ENCODE data around the gene THOC2. TPM values are rescaled to one million over a fixed set of nuclear protein-coding genes. Genes with fewer than 3 reads are reported as not detected.

The THOC2 gene
- total RNA-seq, 1 donor from 2014 or later: 86.7 TPM

DNA sequence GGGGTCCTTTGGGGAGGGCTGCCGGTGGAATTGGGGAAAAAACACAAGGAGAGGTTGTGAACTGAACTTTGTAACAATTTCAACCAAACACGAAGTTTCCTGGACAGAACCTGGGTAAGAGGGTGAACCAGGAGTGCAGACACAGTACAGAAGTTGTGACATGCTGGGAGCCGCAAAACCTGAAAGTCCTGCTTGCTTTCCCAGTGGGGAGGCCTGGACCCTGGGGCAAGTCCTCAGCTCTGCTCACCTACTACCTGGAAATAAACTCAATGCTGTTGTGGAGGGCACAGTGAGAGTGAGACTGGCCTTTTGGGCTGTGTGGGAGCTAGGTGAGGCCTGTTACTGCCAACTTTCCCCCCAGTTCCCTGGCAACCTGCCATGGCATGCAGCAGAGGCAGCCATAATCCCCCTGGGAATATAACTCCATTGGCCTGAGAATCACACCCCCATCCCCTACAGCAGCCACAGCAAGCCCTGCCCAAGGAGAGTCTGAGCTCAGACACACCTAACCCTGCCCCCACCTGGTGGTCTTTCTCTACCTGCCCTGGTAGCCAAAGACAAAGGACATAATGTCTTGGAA, 162.8 kb downstream of the THOC2 start:
- TF ChIP-seq POLR2AphosphoS5 (IDR thresholded peaks at IDR 0.05; ENCODE audit: insufficient read depth in 1 of 2, low read depth in 1 of 2) (no peak), POLR2A (IDR thresholded peaks at IDR 0.05) (no peak), CTCF (IDR thresholded peaks at IDR 0.05) (no peak)
- no peaks in the 10 kb centered on the region for H3K4me1 ChIP-seq
- H3K27ac ChIP-seq: no peak overlapping the region
- no peak overlapping the region for H3K4me3 ChIP-seq
- no peak for DNase-seq (ENCODE audit: extremely low spot score in 2 of 2)
- intact Hi-C loops (cut with DNase I): no loop called here
- no peaks in the 10 kb centered on the region for H3K9me3 ChIP-seq
- H3K36me3 ChIP-seq: no peaks in the 10 kb centered on the region
- no peaks in the 10 kb centered on the region for H3K27me3 ChIP-seq

DNA sequence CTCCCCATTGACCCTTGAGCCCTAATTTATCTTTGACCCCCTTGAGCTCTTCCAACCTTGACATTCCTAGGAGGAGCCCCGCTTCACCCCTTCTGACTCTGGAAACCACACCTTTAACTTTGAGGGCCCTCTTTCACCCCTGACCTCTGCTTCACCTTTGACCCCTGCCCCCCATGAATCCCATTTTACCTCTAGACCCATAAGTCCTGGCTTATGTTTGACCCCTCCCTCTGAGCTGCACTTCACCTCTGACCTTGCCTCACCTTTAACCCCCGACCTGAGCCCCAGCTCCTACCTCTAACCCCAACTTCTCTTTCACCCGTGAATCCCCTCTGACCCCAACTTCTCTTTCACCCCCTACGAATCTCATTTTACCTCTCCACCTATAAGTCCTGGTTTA, 169.7 kb downstream of the THOC2 start:
- no peaks in the 10 kb centered on the region for H3K27me3 ChIP-seq
- no peaks in the 10 kb centered on the region for H3K4me1 ChIP-seq
- TF ChIP-seq CTCF (IDR thresholded peaks at IDR 0.05) (no peak), POLR2A (IDR thresholded peaks at IDR 0.05) (no peak), POLR2AphosphoS5 (IDR thresholded peaks at IDR 0.05; ENCODE audit: insufficient read depth in 1 of 2, low read depth in 1 of 2) (no peak)
- intact Hi-C loops (cut with DNase I): no loop called here
- no peak overlapping the region for H3K4me3 ChIP-seq
- DNase-seq (ENCODE audit: extremely low spot score in 2 of 2): no peak
- no peaks in the 10 kb centered on the region for H3K36me3 ChIP-seq
- H3K27ac ChIP-seq: no peak overlapping the region
- no peaks in the 10 kb centered on the region for H3K9me3 ChIP-seq

DNA sequence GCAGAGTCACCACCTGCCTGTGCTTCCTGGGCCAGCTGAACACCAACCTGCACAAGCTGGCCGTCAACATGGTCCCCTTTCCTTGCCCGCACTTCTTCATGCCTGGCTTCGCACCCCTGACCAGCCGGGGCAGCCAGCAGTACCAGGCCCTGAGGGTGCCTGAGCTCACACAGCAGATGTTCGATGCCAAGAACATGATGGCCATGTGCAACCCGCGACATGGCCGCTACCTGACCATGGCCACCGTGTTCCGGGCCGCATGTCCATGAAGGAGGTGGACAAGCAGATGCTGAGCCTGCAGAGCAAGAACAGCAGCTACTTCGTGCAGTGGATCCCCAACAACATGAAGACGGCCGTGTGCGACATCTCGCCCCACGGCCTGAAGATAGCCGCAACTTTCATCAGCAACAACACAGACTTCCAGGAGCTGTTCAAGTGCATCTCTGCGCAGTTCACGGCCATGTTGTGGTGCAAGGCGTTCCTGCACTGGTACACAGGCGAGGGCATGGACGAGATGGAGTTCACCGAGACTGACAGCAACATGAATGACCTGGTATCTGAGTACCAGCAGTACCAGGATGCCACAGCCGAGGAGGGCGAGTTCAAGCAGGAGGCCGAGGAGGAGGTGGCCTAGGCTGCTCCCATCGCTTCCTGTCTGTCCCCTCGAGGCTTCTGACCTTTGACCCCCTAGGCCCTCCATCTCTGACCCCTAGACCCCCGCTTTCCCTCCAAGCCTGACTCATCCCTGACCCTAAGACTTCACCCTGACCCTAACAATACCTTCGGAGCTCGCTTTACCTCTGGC, 170.3 kb downstream of the THOC2 start:
- H3K36me3 ChIP-seq: no peaks in the 10 kb centered on the region
- intact Hi-C loops (cut with DNase I): no loop called here
- H3K4me3 ChIP-seq: no peak overlapping the region
- DNase-seq (ENCODE audit: extremely low spot score in 2 of 2): no peak
- no peaks in the 10 kb centered on the region for H3K27me3 ChIP-seq
- no peak overlapping the region for H3K27ac ChIP-seq
- no peaks in the 10 kb centered on the region for H3K4me1 ChIP-seq
- TF ChIP-seq POLR2AphosphoS5 (IDR thresholded peaks at IDR 0.05; ENCODE audit: insufficient read depth in 1 of 2, low read depth in 1 of 2) (no peak), CTCF (IDR thresholded peaks at IDR 0.05) (no peak), POLR2A (IDR thresholded peaks at IDR 0.05) (no peak)
- no peaks in the 10 kb centered on the region for H3K9me3 ChIP-seq

DNA sequence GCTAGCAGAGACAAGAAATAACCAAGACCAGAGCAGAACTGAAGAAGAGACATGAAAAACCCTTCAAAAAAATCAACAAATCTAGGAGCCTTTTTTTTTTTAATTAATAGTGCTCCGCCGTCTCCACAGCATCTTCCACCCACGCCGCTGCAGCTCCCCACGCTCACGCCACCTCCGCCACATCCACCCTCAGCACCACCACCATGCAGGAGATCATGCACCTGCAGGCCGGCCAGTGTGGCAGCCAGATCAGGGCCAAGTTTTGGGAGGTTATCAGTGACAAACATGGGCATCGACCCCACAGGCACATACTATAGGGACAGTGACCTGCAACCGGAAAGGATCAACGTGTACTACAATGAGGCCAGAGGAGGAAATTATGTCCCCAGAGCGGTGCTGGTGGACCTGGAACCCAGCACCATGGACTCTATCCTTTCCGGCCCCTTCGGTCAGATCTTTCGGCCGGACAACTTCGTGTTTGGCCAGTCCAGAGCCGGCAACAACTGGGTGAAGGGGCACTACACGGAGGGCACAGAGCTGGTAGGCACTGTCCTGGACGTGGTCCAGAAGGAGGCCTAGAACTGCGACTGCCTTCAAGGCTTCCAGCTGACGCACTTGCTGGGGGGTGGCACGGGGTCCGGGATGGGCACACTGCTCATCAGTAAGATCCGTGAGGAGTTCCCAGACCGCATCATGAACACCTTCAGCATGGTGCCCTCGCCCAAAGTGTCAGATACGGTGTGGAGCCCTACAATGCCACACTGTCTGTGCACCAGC, 171.2 kb downstream of the THOC2 start:
- Histone ChIP-seq H3K27ac (no peak overlapping the region), H3K27me3 (no peaks in the 10 kb centered on the region), H3K4me3 (no peak overlapping the region), H3K36me3 (no peaks in the 10 kb centered on the region), H3K4me1 (no peaks in the 10 kb centered on the region), H3K9me3 (no peaks in the 10 kb centered on the region)
- no peak for DNase-seq (ENCODE audit: extremely low spot score in 2 of 2)
- no peak for TF ChIP-seq POLR2A (IDR thresholded peaks at IDR 0.05)
- no peak for TF ChIP-seq CTCF (IDR thresholded peaks at IDR 0.05)
- no peak for TF ChIP-seq POLR2AphosphoS5 (IDR thresholded peaks at IDR 0.05; ENCODE audit: insufficient read depth in 1 of 2, low read depth in 1 of 2)
- intact Hi-C loops (cut with DNase I): no loop called here

Data from vagina (tissue), 2 donors.